ENCODE data around the gene AGPAT4.

The AGPAT4 gene

GRCh38 chr6:161117308-161117707, 156.6 kb downstream of the AGPAT4 start:
- Histone ChIP-seq H3K27me3 (ENCODE audit: insufficient read depth, low read length) (no peaks in the 10 kb centered on the region), H3F3A (ENCODE audit: insufficient read depth, low read length) (no peaks in the 10 kb centered on the region), H3K4me1 (ENCODE audit: insufficient read depth, low read length, severe bottlenecking) (no peaks in the 10 kb centered on the region), H3K9me2 (ENCODE audit: low read depth, low read length) (no peaks in the 10 kb centered on the region), H3K79me2 (ENCODE audit: insufficient read depth, low read length) (no peaks in the 10 kb centered on the region), H3K9me3 (ENCODE audit: low read length) (no peaks in the 10 kb centered on the region), H4K20me1 (ENCODE audit: insufficient read depth, low read length) (no peaks in the 10 kb centered on the region), H2AFZ (ENCODE audit: low read length) (no peak overlapping the region), H3K9ac (ENCODE audit: low read length) (no peak overlapping the region), H3K4me2 (ENCODE audit: low read length) (no peak overlapping the region), H3K27ac (ENCODE audit: low read depth, low read length, poor library complexity, severe bottlenecking) (no peak overlapping the region), H3K36me3 (ENCODE audit: insufficient read depth, low read length) (peaks cover 73% of the 10 kb centered on the region), H3K4me3 (ENCODE audit: low read depth, low read length, poor library complexity, severe bottlenecking) (no peak overlapping the region)
- TF ChIP-seq EZH2 (IDR thresholded peaks at IDR 0.05; ENCODE audit: borderline replicate concordance, low read length) (no peak), CTCF (IDR thresholded peaks at IDR 0.05; ENCODE audit: low read length) (no peak)

- H2AFZ ChIP-seq (ENCODE audit: low read length) = no peak overlapping the region
- H3K4me3 ChIP-seq (ENCODE audit: low read depth, low read length, poor library complexity, severe bottlenecking) = no peak overlapping the region
- no peak overlapping the region for H3K9ac ChIP-seq (ENCODE audit: low read length)
- no peaks in the 10 kb centered on the region for H3K27me3 ChIP-seq (ENCODE audit: insufficient read depth, low read length)
- peaks cover 81% of the 10 kb centered on the region for H3K36me3 ChIP-seq (ENCODE audit: insufficient read depth, low read length)
- TF ChIP-seq EZH2 (IDR thresholded peaks at IDR 0.05; ENCODE audit: borderline replicate concordance, low read length) (no peak), CTCF (IDR thresholded peaks at IDR 0.05; ENCODE audit: low read length) (no peak)
- no peaks in the 10 kb centered on the region for H3K4me1 ChIP-seq (ENCODE audit: insufficient read depth, low read length, severe bottlenecking)
- no peak overlapping the region for H3K27ac ChIP-seq (ENCODE audit: low read depth, low read length, poor library complexity, severe bottlenecking)
- no peaks in the 10 kb centered on the region for H3K9me2 ChIP-seq (ENCODE audit: low read depth, low read length)
- H3K9me3 ChIP-seq (ENCODE audit: low read length) = no peaks in the 10 kb centered on the region
- no peaks in the 10 kb centered on the region for H3F3A ChIP-seq (ENCODE audit: insufficient read depth, low read length)
- H3K4me2 ChIP-seq (ENCODE audit: low read length) = no peak overlapping the region
- no peaks in the 10 kb centered on the region for H4K20me1 ChIP-seq (ENCODE audit: insufficient read depth, low read length)
- no peaks in the 10 kb centered on the region for H3K79me2 ChIP-seq (ENCODE audit: insufficient read depth, low read length)
Observed at GRCh38 chr6:161116554-161116953, 157.3 kb downstream of the AGPAT4 start.

GRCh38 chr6:161115468-161115867, 158.4 kb downstream of the AGPAT4 start:
- Histone ChIP-seq H4K20me1 (ENCODE audit: insufficient read depth, low read length) (no peaks in the 10 kb centered on the region), H3F3A (ENCODE audit: insufficient read depth, low read length) (no peaks in the 10 kb centered on the region), H3K9me3 (ENCODE audit: low read length) (no peaks in the 10 kb centered on the region), H3K27me3 (ENCODE audit: insufficient read depth, low read length) (no peaks in the 10 kb centered on the region), H3K79me2 (ENCODE audit: insufficient read depth, low read length) (no peaks in the 10 kb centered on the region), H3K4me2 (ENCODE audit: low read length) (no peak overlapping the region), H3K27ac (ENCODE audit: low read depth, low read length, poor library complexity, severe bottlenecking) (no peak overlapping the region), H3K9me2 (ENCODE audit: low read depth, low read length) (no peaks in the 10 kb centered on the region), H3K9ac (ENCODE audit: low read length) (no peak overlapping the region), H3K36me3 (ENCODE audit: insufficient read depth, low read length) (peaks cover 89% of the 10 kb centered on the region), H2AFZ (ENCODE audit: low read length) (no peak overlapping the region), H3K4me3 (ENCODE audit: low read depth, low read length, poor library complexity, severe bottlenecking) (no peak overlapping the region), H3K4me1 (ENCODE audit: insufficient read depth, low read length, severe bottlenecking) (no peaks in the 10 kb centered on the region)
- TF ChIP-seq CTCF (IDR thresholded peaks at IDR 0.05; ENCODE audit: low read length) (no peak), EZH2 (IDR thresholded peaks at IDR 0.05; ENCODE audit: borderline replicate concordance, low read length) (no peak)

Data from OCI-LY1 (cell line).